Left forelimb (tissue), 1 donor: Measurements from ENCODE around the gene NOTCH1.

Experiments used
- DNase-seq: peaks from one replicate; pipeline ENCODE4 v3.0.0-alpha.2; 2018; ENCODE audit warnings: low spot score

NOTCH1 gene

DNA sequence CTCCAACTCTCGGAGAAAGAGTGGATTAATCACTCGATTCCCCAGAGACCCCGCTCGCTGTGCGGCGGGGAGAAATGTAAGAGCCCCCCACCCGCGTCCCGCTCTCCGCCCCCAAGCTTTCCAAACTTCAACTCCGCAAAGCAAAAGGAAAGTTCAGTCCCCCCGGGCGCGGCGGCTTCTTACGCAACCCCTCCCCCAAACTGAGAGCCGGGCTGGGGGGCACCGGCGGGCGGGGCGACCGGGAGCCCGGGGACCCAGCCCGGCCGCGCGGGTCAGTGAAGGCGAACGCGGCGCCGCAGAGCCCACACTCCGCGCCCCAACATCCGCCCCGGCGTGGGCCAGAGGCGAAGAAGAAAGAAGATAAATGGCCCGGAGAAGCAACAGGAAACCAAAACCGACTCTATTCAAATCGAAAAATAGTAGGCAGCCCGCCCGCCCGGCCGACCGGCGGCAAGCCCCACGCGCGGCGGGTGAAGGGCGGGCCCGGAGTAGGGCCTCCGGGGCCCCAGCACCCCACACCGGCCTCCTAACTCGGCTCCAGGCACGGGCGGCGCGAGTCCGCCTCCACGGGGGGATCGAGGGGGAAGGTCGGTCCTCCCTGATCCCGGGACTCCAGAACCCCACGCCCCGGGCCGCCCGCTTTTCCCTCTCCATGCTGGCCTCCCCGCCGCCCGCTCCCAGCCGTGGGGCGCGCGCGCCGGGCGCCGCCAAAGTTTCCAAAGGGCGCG lies 720 bp downstream of the NOTCH1 start:
- DNase-seq, result no peak

DNA sequence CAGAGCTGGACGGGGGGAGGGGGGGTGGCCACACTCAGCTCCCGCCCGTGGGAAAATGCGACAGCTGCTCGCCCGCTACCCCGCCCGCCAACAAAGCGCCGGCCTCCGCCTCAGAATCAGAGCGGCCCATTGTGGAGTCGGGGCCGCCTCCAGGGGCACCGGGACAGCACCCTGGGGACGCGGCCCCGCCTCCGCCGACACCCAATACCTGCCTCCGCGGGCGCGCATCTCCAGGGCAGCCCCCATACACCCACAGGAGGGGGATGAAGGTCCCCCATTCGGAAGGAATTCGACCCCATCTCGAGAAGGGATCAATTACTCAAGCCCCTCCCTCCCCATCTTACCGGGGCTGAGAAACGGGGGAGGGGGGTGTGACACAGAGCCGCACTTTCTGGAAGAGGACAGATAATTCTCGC lies 1.3 kb downstream of the NOTCH1 start:
- DNase-seq, result no peak

DNA sequence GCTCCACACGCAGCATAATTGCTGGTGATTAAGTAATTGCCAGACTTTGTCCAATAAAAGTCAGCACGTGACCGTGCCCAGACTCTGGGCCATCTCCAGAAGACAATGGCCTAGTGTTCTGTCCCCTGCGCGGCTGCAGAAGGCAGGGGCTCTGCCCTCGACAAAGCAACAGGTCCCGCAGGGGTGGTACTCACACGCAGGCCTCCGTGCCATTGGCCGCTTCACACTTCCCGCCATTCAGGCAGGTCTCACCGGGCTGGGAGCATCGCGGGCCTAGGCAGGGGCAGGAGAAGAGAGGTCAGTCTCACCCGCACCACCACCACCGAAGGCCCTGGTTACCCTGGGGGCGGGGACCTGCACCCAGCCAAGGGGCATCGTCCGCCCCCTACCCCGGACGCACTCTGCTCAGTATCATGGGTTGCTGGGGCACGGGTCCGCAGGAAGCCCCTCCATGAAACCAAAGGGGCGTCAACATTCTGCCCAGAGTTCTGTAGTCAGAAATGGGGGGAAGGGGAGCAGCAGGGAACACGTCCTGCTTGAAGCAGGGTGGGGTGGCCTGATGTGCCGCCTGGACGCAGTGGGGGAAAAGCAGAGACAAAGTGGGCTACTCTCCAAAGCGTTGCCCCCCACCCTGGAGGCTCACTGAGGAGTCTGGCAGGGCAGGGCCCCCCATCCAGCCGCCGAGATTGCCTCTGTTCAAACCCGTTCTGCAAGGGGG lies 1.9 kb downstream of the NOTCH1 start:
- no peak for DNase-seq

DNA sequence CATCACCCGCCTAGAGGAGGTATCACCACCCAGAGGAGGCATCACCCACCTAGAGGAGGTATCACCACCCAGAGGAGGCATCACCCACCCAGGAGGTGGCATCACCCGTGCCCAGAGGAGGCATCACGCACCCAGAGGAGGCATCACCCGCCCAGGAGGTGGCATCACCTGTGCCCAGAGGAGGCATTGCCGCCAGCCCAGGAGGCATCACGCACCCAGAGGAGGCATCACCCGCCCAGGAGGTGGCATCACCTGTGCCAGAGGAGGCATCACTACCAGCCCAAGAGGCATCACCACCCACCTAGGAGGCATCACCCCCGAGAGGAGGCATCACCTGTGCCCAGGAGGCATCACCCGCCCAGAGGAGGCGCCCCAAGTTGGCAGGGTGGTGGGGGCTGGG lies 2.6 kb downstream of the NOTCH1 start:
- DNase-seq, result no peak

DNA sequence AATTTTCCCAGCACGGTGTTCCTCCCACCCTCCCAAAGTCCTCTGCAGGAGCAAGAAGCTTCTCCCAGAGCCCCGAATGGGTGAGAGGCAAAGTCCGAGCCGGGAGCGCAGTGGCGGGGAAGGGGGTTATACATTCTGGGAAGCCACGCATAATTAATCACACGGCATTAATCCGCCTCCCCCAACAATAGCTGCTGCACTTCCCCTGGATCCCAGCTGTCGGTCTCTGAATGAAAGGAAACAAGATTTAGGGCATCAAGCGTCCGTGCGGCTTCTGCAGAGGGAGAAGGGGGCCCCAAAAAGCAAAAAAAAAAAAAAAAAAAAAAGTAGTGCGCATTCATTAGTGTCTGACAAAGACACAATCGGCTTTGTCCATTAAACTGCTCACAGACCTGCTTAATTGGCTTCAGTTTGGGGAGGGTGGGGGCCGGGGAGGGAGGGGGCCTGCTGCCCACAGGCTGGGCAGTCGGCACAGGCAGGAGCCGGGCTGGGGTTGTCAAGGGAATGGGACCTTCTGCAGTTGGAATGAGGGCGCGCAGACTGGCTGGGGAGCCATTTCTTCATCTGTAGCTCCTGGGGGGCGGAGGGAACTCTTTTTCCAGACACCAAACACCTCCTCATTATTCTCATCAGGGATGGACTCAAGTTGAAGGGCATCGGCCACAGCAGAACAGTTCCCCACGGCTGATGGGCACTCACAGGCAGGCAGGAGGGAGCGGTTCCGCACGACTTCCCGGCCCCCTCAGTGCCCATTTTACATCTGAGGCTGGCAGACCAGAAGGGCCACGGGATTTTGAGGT lies 3.4 kb downstream of the NOTCH1 start:
- no peak for DNase-seq

DNA sequence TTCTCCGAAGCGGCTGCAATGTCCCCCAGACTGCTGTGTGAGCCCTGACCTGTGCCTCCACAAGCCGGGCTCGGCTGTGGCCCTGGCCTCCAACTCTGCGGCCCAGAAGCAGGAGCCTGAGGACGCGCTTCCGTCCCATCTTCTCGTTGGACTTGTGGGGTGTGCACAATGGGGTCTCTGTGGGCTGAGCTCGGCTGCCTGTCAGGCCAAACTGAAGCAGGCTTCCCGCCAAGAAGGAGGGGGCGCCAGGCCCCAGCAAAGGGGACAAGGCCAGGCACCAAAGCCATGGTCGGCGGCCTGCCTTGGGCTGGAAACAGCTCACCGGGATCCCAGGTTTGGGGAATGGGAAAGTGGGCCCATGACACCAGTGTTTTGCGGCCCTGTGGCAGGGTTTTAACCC lies 4.1 kb downstream of the NOTCH1 start:
- DNase-seq, result no peak

DNA sequence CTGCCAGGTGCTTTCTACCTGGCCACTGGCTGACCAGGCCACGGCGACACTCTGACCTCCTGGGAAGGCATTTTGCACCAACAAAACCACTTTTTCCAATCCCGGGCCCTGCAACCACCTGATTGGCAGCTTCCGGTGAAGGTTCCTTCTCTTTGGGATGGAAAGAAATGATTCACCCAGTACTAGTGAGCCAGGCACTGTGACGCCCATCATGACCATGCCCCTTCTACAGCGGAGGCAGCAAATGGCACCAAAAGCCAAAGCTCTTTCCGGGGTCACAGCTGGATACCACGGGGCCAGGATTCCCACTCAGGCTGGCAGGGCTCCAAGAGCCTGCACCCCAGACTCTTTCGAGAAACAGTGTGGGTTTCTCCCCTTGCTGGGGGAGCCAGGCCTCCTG lies 4.7 kb downstream of the NOTCH1 start:
- DNase-seq, result no peak

DNA sequence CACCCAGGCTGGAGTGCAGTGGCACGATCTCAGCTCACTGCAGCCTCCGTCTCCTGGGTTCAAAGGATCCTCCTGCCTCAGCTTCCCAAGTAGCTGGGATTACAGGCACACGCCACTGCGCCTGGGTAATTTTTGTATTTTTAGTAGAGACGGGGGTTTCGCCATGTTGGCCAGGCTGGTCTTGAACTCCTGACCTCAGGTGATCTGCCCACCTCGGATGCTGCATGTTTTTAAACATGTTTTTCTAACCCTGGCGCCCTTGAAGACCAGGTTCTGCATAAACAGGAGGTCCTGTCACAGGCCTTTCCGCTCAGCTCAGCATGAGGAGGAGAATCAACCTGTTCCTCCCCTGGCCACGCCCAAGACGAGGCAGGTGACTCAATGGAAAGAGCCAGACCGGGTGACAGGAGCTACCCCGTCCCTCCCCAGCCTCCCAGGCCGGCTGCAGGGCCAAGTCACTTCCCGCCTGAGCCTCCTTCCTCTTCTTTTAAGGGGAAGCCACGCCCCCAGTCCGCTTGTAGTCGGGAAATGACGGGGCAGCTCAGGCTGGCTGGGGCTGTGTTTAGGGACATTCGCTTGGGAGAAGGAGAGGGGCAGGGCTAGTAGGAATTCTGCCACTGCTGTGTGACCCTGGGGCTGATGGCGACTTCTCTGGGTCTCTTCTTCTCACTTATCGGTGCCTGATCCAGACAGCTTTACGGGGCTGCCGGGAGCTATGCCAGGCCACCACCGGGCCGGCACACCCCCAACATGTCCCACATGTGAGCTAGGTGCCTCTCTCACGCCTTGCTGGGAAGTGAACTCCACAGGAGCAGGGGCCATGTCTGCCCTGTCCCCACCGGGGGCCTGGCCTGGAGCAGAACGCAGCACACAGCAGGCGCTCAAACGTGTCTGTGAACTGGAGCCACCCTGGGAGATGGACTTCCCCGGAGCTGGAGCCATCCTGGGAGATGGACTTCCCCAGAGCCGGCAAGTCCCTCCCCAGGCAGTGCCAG lies 6.1 kb downstream of the NOTCH1 start:
- DNase-seq, result no peak

DNA sequence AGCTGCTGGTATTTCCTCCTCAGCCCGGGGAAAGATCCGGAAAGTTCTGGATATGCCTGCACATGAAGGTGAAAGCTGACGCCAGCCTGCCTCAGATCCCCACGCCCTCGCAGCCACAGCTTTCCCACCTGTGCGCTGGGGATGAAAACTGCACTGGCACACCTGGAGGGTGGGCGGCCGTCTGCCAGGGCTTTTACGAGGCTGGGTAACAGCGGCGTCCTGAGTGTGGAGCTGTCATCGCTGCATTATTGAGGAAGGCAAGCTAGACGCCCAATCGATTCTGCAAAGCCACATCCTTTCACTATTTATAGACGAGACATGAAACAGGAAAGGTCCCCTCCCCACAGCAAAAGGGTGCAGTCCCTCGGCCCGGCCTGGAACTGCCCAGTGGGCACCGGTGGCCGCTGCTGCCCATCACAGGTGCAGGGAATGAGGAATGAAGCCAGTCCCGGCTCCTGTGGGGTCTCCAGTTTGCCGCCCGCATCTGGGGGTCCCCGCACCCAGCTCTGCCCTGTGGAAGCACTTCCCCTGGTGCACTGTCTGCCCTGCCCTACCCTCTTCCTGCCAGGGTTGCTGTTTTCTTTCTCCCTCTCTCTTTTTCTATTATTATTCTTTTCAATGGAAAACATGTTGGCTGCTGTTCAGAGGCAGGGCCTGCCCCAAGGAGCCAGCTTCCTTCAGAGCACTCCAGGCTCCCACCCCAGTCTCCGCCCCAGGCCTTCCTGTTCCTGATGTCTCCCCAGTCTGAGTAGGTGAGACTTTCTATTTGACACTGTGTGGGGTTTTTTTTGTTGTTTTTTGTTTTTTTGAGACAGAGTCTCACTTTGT lies 7.0 kb downstream of the NOTCH1 start:
- no peak for DNase-seq

DNA sequence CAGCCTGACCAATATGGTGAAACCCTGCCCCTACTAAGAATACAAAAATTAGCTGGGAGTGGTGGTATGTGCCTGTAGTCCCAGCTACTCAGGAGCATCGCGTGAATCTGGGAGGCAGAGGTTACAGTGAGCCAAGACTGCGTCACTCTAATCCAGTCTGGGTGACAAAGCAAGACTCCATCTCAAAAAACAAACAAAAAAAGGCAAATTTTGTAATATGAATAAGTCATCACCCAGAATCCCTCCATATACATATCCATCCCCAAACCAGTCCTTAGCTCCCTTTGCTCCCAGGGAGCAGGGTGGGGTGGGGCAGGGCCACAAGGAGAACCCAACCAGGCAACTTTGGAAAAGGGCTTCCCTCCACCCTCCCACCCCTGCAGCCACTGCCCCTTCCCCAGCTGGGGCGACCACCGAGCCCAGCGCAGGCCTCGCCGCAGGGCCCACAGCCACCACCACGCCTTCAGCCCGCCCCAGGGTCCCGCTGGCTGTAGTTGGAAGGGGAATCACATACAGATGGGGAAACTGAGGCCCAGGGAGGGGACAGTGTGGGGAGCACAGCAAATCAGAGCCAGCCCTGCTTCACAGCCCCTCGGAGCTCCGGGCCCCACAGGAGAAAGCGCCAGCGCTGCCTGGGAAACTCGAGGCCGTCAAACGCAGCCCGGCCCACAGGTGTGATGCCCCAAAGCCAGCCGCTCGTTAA lies 7.8 kb downstream of the NOTCH1 start:
- DNase-seq, result no peak

DNA sequence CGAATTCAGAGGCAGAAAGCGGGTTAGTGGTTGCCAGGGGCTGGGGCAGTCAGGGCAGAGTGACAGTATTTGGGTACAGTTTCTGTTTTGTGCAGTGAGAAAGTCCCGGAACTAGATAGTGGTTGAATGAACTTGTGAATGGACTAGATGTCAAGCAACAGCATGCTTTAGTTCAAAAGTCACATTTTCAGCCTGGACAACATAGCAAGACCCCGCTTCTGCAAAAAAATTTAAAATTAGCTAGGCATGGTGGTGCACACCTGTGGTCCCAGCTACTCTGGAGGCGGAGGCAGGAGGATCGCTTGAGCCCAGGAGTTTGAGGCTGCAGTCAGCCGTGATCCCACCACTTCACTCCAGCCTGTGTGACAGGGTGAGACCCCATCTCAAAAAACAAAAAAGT lies 8.4 kb downstream of the NOTCH1 start:
- DNase-seq, result no peak

DNA sequence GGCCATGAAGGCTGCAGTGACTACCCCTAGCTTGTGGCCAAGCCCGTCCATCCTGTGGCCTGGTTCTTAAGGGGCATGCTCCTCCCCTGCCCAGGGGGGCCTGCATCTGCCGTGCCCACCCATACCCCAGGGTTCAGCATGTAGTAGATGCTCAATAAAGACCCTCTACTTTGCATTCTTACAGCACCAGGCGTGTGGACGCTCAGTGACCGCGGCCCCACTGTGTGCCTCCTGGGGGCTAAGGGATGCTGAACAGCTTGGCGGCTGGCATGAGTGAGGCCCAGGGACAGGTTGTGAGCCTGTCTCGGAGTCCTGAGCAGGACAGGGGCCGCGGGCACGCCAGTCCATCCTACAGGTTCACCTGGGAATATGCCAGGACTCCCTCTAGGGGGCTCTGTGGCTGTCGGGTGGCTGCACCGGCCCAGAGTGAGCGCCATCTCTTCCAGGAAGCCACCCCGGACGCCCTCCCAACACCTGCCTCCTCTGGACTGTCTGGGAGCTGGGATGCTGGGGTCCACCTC lies 9.1 kb downstream of the NOTCH1 start:
- DNase-seq, result no peak

DNA sequence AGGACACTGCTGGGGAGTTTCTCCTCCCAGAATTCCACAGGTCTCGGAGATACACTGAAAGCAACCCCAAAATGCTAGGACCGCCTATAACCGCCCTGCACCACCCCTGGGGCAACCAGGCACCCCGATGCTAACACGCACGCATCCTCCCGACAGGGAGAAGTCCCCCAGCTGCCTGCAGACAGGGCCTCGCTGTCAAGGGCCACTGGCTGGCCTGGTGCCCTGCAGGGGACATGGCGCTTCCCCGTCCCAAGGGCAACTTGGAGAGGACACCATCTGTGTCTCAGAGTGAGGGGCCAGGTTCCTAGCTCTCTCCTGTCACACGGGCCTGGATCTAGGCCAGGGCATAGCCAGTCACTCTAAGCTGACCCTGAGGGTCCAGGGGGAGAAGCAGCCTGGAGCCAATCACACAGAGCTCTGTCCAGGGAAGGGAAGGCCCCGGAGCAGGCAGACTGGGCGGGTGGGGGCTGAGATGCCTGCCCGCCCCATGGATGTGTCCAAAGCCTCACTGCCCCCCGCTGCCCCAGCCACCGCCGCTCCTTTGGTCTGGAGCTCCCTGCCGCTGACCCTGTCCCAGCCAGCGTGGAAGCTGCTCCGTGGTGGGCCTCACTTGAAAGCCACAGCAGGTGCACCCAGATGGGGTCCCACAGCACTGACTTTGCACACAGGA lies 9.7 kb downstream of the NOTCH1 start:
- DNase-seq, result no peak

DNA sequence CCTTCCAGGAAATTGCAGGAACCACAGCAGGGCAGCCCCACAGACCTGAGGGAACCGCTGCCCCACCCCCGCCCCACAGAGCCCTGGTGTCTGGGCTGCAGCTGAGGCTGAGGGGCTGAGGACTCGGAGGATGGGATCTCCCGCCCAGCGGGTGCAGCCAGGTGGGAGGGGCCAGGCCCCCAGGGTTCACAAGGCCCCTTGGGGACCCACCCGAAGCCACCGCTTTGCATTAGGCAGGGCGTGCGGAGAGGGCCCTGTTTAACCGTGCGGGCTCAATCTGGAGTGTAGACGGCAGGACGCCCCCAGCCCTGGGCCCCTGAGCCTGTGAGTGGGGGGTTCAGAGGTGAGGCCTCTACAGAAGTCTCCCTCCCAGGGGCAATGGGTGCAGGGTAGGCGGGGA lies 10.8 kb downstream of the NOTCH1 start:
- DNase-seq, result no peak

DNA sequence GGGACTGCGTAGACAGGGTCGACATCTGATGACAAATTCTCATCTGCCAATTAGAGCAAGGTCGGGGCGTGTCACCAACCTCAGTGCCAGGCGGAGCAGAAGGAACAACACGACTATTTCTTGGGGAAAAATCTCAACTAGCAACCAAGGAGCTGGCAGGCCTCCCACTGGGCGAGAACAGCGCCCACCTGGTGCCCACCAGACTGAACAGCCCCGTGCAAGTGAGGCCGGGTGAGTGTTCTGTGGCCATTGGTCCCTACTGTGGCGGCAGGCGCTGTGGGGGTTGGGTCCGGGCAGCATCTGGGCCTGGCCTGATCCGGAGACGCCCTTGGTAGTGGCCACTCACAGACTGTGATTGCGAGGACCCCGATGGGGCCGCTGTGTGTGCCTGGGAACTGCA lies 11.5 kb downstream of the NOTCH1 start:
- DNase-seq, result no peak

DNA sequence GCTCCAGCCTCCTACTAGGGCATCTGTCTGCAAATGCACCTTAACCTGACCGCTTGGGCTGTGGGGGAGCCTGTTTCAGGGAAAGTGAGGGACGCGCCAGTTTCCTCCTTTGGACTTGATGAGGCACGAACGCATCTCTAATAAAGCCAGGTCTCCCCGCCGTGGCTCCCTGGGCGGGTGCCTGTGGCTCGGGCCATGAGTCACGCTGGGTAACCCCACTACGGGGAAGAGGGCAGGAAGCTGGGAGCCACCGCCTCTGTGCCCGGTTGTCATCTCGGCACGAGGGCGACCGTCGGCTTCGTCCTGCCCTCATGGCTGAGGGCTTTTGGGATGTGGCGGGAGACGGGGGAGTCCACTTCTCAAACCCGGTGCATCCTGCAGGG lies 12.1 kb downstream of the NOTCH1 start:
- no peak for DNase-seq

DNA sequence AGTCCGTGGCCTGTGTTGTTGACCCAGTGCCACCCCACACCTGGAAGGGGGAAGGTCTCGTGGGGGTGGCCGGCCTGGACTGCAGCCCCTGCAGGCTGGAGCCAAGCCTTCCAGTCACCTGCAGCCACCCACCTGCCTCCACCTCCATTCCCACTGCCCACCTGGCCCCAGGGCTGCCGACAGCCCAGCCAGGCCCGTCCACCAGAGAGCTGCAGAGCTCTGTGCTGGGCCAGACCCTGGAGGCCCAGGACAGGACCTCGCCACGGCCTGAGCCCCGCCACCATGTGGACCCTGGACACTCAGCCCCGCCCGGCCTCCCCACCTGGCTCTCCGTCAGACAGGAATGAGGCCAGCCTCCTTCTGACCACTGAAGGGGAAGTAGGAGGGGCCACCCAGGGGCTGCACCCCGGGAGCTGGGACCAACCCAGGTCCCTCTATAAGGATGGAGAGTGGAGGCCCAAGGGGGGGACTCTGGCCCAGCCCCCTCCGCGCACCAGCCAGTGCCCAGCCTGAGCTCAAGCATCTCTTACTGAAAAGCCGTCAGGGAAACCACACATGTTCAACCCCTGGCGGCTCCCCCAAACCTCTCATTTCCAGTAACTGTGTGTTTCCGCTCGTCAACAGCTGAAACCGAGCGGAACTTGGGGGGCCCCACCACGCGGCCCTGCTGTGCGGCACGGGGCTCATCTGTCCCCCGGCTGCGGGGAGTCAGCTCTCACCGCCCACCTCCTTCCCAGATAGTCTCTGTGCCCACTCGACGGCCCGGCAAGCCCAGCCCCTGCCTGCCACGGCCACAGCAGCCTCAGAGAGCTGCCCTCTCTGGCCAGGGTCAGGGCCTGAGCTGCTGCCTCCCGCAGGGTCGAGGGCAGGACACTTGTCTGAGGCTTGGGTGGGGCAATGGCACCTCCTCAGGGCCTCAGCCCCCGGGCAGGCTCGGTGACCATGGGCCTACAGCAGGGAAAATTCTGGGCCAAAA lies 12.8 kb downstream of the NOTCH1 start:
- no peak for DNase-seq
